Panc1 (cell line): ENCODE measurements around the gene DYNC1LI2. TPM values are rescaled to one million over a fixed set of nuclear protein-coding genes. Genes with fewer than 3 reads are reported as not detected.
A peak's percentile ranks its signal among the peaks of the same experiment; 100 is the strongest.

Experiments
- ATAC-seq: fragments of 200-7000 bp; cut with Tn5 transposase; 2 replicates; pipeline ENCODE4 v1.9.1; 2020; ENCODE audit warnings: mild to moderate bottlenecking, moderate library complexity
- BruUV-seq: library from RNA; stranded (reverse); fragments of 400-500 nt; replicated peaks from 2 replicates; lab custom pipeline; 2021; lab: Mats Ljungman, UMichigan
- CTCF ChIA-PET: fragments of 300-600 bp; sonication (Branson Sonifier 250); formaldehyde crosslinking; loops from one replicate; lab custom pipeline; 2022; ENCODE audit warnings: antibody characterized with exemption; lab: Charles Lee
- POLR2A ChIA-PET: fragments of 300-600 bp; sonication (Branson Sonifier 250); formaldehyde crosslinking; loops from one replicate; lab custom pipeline; 2022; ENCODE audit warnings: antibody characterized with exemption; lab: Charles Lee
- DNase-seq: peaks from one replicate; pipeline ENCODE4 v3.0.0-alpha.2; 2010; ENCODE audit warnings: low read depth, low spot score
- H3K27ac ChIP-seq: 2 replicates; pipeline ENCODE4 v1.5.1; 2011; ENCODE audit warnings: mild to moderate bottlenecking, low read length, inconsistent platforms
- H3K27me3 ChIP-seq: fragments of 200-500 bp; sonication (Bioruptor generic); 2 replicates; pipeline ENCODE4 v1.6.0; 2014; ENCODE audit warnings: low read length, inconsistent platforms; ENCODE audit not compliant: control insufficient read depth, insufficient read depth
- H3K36me3 ChIP-seq: fragments of 200-500 bp; sonication (Bioruptor generic); 2 replicates; pipeline ENCODE4 v1.5.1; 2014; ENCODE audit warnings: inconsistent platforms, mild to moderate bottlenecking, low read length, moderate library complexity; ENCODE audit not compliant: control insufficient read depth, insufficient read depth
- H3K4me1 ChIP-seq: 2 replicates; pipeline ENCODE4 v1.5.1; 2011; ENCODE audit warnings: inconsistent platforms, mild to moderate bottlenecking, low read length, moderate library complexity; ENCODE audit not compliant: control insufficient read depth, insufficient read depth
- H3K4me3 ChIP-seq, 2 experiments: 2 replicates each; pipeline ENCODE4 v1.5.1; 2011 to 2012; ENCODE audit warnings: low read depth in 2 of 2, low read length in 2 of 2, mild to moderate bottlenecking in 2 of 2, inconsistent platforms in 1 of 2, moderate library complexity in 1 of 2
- H3K9me3 ChIP-seq: fragments of 200-500 bp; sonication (Bioruptor generic); 2 replicates; pipeline ENCODE4 v1.5.1; 2014; ENCODE audit warnings: low read depth, mild to moderate bottlenecking, inconsistent platforms, low read length, moderate library complexity; ENCODE audit not compliant: control insufficient read depth, insufficient read depth
- POLR2AphosphoS5 ChIP-seq: IDR thresholded peaks from 2 replicates; pipeline ENCODE4 v1.6.1; 2012; ENCODE audit warnings: mild to moderate bottlenecking, low read depth, low read length, moderate library complexity
- SIN3A ChIP-seq: IDR thresholded peaks from 2 replicates; pipeline ENCODE4 v1.6.1; 2012; ENCODE audit warnings: low read depth, mild to moderate bottlenecking, low read length, moderate library complexity, borderline replicate concordance; ENCODE audit not compliant: insufficient read depth
- TCF7L2 ChIP-seq: IDR thresholded peaks from 2 replicates; pipeline ENCODE4 v1.6.1; 2011; ENCODE audit warnings: mild to moderate bottlenecking, low read depth, low read length, inconsistent platforms
- in situ Hi-C: cut with HindIII; loops from 2 replicates; pipeline ENCODE4 v1.10.0; 2016; ENCODE audit warnings: low sequenced_read_pairs, low pct_unique_long_range_greater_than_20kb
- intact Hi-C: fragments of 100-400 bp; cut with micrococcal nuclease; formaldehyde crosslinking; loops from one replicate; pipeline ENCODE4 v1.10.0; 2022; ENCODE audit not compliant: unreplicated experiment
- total RNA-seq: library from RNA; stranded (reverse); gene quantifications from one replicate; pipeline ENCODE4 v1.2.1, GENCODE V29; 2021; ENCODE audit not compliant: unreplicated experiment
- TF ChIP-seq, protein P1 (sequence below): fragments of 450-650 bp; IDR thresholded peaks from 2 replicates; pipeline ENCODE4 v1.5.1; 2017; ENCODE audit warnings: mild to moderate bottlenecking
- TF ChIP-seq, protein P2 (sequence below), 2 experiments: IDR thresholded peaks; 2 replicates each; pipeline ENCODE4 v1.6.1; 2011 to 2012; ENCODE audit warnings: low read depth in 2 of 2, control low read depth in 1 of 2, low read length in 1 of 2, mild to moderate bottlenecking in 1 of 2, moderate library complexity in 1 of 2; ENCODE audit not compliant: insufficient read depth in 1 of 2

The DYNC1LI2 gene
- total RNA-seq, 1 experiment from 2014 or later = 103 TPM

DNA sequence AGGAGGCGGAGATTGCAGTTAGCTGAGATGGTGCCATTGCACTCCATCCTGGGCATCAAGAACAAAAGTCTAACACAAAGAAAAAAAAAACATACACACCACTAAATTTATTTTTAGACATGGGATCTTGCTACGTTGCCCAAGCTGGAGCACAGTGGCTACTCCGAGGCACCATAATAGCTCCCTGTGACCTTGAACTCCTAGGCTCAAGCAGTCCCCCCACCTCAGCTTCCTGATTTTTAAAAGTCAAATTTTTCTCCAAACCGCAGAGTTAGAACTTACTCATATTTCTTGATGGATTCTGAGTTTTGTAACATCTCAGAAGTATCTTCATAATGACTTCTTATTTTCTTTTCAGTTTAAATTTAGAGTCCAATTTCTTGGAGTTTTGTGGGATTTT lies 58.3 kb downstream of the DYNC1LI2 start:
- CTCF ChIA-PET = no interaction called here
- H3K4me1 ChIP-seq = peaks cover 3% of the 10 kb centered on the region; the same call in 1 of the 2 replicates
- no peak for DNase-seq

DNA sequence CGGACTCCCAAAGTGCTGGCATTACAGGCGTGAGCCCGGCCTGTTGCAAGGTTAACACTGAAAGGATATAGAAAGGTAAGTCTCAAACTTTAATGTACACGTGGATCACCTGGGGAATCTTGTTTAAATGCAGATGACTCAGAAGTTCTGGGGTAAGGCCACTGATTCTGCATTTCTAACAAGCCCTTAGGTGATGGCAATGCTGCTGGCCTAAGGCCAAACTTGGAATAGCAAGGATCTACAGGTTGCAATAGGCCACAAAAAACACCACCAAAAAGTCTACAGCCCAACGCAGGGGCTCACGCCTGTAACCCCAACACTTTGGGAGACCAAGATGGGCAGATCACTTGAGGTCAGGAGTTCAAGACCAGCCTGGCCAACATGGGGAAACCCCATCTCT lies 59.1 kb downstream of the DYNC1LI2 start:
- Histone ChIP-seq H3K4me3 (no peak overlapping the region), H3K36me3 (no peaks in the 10 kb centered on the region; the same call in 1 of the 2 replicates), H3K4me1 (peaks cover 3% of the 10 kb centered on the region; the same call in 1 of the 2 replicates), H3K27ac (no peak overlapping the region), H3K27me3 (no peaks in the 10 kb centered on the region), H3K9me3 (no peaks in the 10 kb centered on the region)
- ChIA-PET POLR2A (interaction anchor here (0.7 kb wide), 1 partner anchor 60 kb away, joined by 5 read pairs; no protein-coding TSS in a partner anchor), CTCF (no interaction called here)
- ATAC-seq = no peak
- no peak for DNase-seq
- intact Hi-C loops = no loop called here
- in situ Hi-C loops = no loop called here
- TF ChIP-seq TCF7L2 = no peak
- no peak for TF ChIP-seq POLR2AphosphoS5
- TF ChIP-seq SIN3A = no peak
- TF ChIP-seq, protein P1, sequence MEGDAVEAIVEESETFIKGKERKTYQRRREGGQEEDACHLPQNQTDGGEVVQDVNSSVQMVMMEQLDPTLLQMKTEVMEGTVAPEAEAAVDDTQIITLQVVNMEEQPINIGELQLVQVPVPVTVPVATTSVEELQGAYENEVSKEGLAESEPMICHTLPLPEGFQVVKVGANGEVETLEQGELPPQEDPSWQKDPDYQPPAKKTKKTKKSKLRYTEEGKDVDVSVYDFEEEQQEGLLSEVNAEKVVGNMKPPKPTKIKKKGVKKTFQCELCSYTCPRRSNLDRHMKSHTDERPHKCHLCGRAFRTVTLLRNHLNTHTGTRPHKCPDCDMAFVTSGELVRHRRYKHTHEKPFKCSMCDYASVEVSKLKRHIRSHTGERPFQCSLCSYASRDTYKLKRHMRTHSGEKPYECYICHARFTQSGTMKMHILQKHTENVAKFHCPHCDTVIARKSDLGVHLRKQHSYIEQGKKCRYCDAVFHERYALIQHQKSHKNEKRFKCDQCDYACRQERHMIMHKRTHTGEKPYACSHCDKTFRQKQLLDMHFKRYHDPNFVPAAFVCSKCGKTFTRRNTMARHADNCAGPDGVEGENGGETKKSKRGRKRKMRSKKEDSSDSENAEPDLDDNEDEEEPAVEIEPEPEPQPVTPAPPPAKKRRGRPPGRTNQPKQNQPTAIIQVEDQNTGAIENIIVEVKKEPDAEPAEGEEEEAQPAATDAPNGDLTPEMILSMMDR = no peak
- TF ChIP-seq, protein P2, sequence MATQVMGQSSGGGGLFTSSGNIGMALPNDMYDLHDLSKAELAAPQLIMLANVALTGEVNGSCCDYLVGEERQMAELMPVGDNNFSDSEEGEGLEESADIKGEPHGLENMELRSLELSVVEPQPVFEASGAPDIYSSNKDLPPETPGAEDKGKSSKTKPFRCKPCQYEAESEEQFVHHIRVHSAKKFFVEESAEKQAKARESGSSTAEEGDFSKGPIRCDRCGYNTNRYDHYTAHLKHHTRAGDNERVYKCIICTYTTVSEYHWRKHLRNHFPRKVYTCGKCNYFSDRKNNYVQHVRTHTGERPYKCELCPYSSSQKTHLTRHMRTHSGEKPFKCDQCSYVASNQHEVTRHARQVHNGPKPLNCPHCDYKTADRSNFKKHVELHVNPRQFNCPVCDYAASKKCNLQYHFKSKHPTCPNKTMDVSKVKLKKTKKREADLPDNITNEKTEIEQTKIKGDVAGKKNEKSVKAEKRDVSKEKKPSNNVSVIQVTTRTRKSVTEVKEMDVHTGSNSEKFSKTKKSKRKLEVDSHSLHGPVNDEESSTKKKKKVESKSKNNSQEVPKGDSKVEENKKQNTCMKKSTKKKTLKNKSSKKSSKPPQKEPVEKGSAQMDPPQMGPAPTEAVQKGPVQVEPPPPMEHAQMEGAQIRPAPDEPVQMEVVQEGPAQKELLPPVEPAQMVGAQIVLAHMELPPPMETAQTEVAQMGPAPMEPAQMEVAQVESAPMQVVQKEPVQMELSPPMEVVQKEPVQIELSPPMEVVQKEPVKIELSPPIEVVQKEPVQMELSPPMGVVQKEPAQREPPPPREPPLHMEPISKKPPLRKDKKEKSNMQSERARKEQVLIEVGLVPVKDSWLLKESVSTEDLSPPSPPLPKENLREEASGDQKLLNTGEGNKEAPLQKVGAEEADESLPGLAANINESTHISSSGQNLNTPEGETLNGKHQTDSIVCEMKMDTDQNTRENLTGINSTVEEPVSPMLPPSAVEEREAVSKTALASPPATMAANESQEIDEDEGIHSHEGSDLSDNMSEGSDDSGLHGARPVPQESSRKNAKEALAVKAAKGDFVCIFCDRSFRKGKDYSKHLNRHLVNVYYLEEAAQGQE (IDR thresholded peaks at IDR 0.05; ENCODE audit: insufficient read depth in 1 of 2, low read depth in 2 of 2, low read length in 1 of 2) = no peak
- no TSS peak for BruUV-seq

More for the DNA sequence above, 58.3 kb downstream of the DYNC1LI2 start:
- TF ChIP-seq, protein P1 = no peak
- TF ChIP-seq, protein P2 (IDR thresholded peaks at IDR 0.05; ENCODE audit: insufficient read depth in 1 of 2, low read depth in 2 of 2, low read length in 1 of 2) = no peak
- TF ChIP-seq SIN3A (no peak), POLR2AphosphoS5 (no peak), TCF7L2 (no peak)
- no peak overlapping the region for H3K4me3 ChIP-seq
- no peaks in the 10 kb centered on the region for H3K27me3 ChIP-seq
- ATAC-seq = no peak
- no peaks in the 10 kb centered on the region for H3K9me3 ChIP-seq
- H3K27ac ChIP-seq = no peak overlapping the region
- intact Hi-C loops (no loop called here), in situ Hi-C loops (no loop called here)
- POLR2A ChIA-PET = no interaction called here
- BruUV-seq = TSS peak; percentile 46
- no peaks in the 10 kb centered on the region; the same call in 1 of the 2 replicates for H3K36me3 ChIP-seq
